ENCODE measurements around the gene FSTL1.

FSTL1 gene

DNA sequence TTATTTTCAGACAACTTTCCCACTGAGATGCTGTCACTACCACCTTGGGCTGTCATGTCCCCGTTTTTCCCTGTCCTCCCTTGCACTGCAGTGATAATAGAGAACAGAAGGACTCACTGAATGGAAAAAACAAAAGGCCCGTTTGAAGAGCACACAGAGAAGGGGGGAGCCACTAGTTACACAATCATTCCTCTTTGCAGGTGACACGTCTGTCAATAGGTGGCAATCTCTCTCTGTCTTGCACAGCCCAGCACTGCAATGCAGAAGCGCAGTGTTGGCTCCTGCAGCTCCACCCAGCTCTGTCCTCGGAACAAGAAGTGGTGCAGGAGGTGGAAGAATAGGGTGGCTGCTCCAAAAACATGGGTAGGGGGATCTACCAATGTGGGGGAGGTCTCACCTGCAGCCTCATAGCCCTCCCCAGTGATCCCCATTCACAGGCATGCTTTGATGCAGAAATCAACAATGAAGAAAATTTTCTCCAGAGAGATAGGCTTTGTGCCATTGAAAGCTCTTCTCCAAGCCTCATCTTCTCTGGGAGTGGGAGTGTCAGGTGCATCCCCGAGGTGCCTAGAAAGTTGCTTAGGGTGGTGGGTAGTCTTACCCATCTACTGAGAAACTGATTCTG is 31.8 kb downstream of the FSTL1 start:
- Histone ChIP-seq H3K27ac (ENCODE audit: low read depth, low read length) (peak overlapping the region; percentile 82), H3K36me3 (ENCODE audit: control insufficient read depth, insufficient read depth, low read length) (no peaks in the 10 kb centered on the region), H3K4me1 (ENCODE audit: control insufficient read depth, insufficient read depth, low read length) (peaks cover 57% of the 10 kb centered on the region), H3K27me3 (ENCODE audit: control insufficient read depth, insufficient read depth, low read length) (no peaks in the 10 kb centered on the region), H3K4me3 (ENCODE audit: low read length) (no peak overlapping the region), H3K9ac (ENCODE audit: low read length) (no peak overlapping the region)

DNA sequence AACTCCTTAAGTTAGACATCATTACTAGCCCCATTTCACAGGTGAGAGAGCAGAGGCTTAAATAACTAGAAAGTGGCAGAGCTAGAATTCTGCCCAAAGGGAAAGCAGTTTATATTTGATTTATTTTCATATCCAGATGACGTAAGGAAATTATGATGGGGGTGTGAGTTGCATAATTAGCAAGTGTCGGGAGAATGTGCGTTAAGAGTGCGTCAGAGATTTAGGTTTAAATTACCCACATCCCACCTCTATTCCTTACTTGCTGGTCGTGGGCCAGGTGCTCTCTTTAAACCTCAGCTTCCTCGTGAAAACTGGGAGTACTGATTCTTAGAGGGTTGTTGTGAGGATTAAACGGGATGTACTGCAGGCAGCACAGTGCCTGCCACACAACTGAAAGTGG is 32.3 kb downstream of the FSTL1 start:
- Histone ChIP-seq H3K4me3 (ENCODE audit: low read length) (no peak overlapping the region), H3K9ac (ENCODE audit: low read length) (no peak overlapping the region), H3K36me3 (ENCODE audit: control insufficient read depth, insufficient read depth, low read length) (no peaks in the 10 kb centered on the region), H3K27me3 (ENCODE audit: control insufficient read depth, insufficient read depth, low read length) (no peaks in the 10 kb centered on the region), H3K27ac (ENCODE audit: low read depth, low read length) (peak overlapping the region; percentile 82), H3K4me1 (ENCODE audit: control insufficient read depth, insufficient read depth, low read length) (peaks cover 52% of the 10 kb centered on the region)

GRCh38 chr3:120417272-120417911 is 33.4 kb downstream of the FSTL1 start:
- H3K27me3 ChIP-seq (ENCODE audit: control insufficient read depth, insufficient read depth, low read length): no peaks in the 10 kb centered on the region
- peaks cover 50% of the 10 kb centered on the region for H3K4me1 ChIP-seq (ENCODE audit: control insufficient read depth, insufficient read depth, low read length)
- H3K27ac ChIP-seq (ENCODE audit: low read depth, low read length): peak overlapping the region; percentile 67
- no peaks in the 10 kb centered on the region for H3K36me3 ChIP-seq (ENCODE audit: control insufficient read depth, insufficient read depth, low read length)
- H3K9ac ChIP-seq (ENCODE audit: low read length): peak overlapping the region; percentile 14
- H3K4me3 ChIP-seq (ENCODE audit: low read length): peak overlapping the region; percentile 40

- Histone ChIP-seq H3K36me3 (ENCODE audit: control insufficient read depth, insufficient read depth, low read length) (no peaks in the 10 kb centered on the region), H3K4me1 (ENCODE audit: control insufficient read depth, insufficient read depth, low read length) (peaks cover 46% of the 10 kb centered on the region), H3K27me3 (ENCODE audit: control insufficient read depth, insufficient read depth, low read length) (no peaks in the 10 kb centered on the region), H3K9ac (ENCODE audit: low read length) (peak overlapping the region; percentile 14), H3K27ac (ENCODE audit: low read depth, low read length) (peak overlapping the region; percentile 67), H3K4me3 (ENCODE audit: low read length) (no peak overlapping the region)
Measured at GRCh38 chr3:120416868-120417267, 33.9 kb downstream of the FSTL1 start.

DNA sequence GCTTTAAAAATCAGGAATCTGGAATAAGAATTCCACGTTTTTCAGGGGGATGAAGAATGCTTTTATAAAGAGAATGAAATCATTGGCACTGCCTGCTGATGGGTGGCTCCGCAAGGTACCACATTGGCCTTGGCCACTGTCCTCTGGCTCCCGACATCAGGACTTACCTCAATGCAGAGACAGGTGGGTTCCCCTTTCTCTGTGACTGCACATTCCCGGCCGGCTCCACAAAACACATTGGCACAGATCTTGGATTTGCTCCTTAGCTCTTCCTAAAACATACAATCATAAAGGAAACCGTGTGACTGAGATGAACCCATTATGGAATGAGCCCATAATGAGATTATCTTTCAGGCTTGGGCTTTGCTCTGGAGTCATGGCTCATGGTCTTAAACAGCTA is 35.0 kb downstream of the FSTL1 start:
- Histone ChIP-seq H3K4me1 (ENCODE audit: control insufficient read depth, insufficient read depth, low read length) (peaks cover 39% of the 10 kb centered on the region), H3K27ac (ENCODE audit: low read depth, low read length) (no peak overlapping the region), H3K27me3 (ENCODE audit: control insufficient read depth, insufficient read depth, low read length) (no peaks in the 10 kb centered on the region), H3K36me3 (ENCODE audit: control insufficient read depth, insufficient read depth, low read length) (peaks cover 10% of the 10 kb centered on the region), H3K9ac (ENCODE audit: low read length) (no peak overlapping the region), H3K4me3 (ENCODE audit: low read length) (no peak overlapping the region)

DNA sequence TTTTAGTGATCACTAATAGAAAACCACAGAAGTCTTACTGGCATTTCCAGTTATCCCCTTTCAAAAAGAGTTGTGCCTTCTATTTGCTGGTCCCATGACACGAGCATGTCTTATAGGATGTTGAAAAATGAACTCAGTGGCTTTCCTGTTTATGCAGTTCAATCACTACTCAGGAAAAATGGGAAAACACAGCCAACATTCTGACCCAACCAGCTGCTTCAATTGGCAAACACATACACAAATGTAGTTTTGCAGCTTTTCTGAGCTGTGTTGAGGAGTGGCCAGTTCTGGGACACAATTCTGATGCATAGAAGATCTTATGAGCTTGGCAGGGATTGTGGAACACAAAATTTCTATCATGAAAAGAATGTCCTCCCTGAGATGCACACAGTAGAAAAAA is 40.3 kb downstream of the FSTL1 start:
- Histone ChIP-seq H3K27me3 (ENCODE audit: control insufficient read depth, insufficient read depth, low read length) (no peaks in the 10 kb centered on the region), H3K27ac (ENCODE audit: low read depth, low read length) (no peak overlapping the region), H3K36me3 (ENCODE audit: control insufficient read depth, insufficient read depth, low read length) (peaks cover 32% of the 10 kb centered on the region), H3K4me3 (ENCODE audit: low read length) (no peak overlapping the region), H3K9ac (ENCODE audit: low read length) (no peak overlapping the region), H3K4me1 (ENCODE audit: control insufficient read depth, insufficient read depth, low read length) (peaks cover 4% of the 10 kb centered on the region)

DNA sequence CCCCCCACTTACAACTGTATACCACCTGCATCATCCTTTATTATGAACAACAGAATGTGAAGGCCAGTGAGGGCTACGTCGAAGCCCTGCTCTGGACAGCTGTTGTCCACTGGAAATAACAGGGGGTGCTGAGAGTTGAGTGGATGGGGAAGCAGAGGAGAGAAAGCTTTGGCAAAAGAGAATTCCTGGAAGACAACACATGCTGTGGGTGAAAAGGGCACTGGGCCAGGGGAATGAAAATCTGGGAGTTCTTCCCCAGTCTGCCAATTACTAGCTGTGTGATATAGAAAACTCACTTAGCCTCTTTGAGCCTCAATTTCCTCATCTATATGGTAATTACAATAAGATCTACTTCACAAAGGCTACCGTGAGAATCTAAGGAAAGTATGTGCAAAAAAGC is 40.7 kb downstream of the FSTL1 start:
- Histone ChIP-seq H3K36me3 (ENCODE audit: control insufficient read depth, insufficient read depth, low read length) (peaks cover 35% of the 10 kb centered on the region), H3K4me1 (ENCODE audit: control insufficient read depth, insufficient read depth, low read length) (peaks cover 4% of the 10 kb centered on the region), H3K27ac (ENCODE audit: low read depth, low read length) (no peak overlapping the region), H3K9ac (ENCODE audit: low read length) (no peak overlapping the region), H3K4me3 (ENCODE audit: low read length) (no peak overlapping the region), H3K27me3 (ENCODE audit: control insufficient read depth, insufficient read depth, low read length) (no peaks in the 10 kb centered on the region)

GRCh38 chr3:120407508-120408287 is 43.1 kb downstream of the FSTL1 start:
- Histone ChIP-seq H3K27ac (ENCODE audit: low read depth, low read length) (no peak overlapping the region), H3K36me3 (ENCODE audit: control insufficient read depth, insufficient read depth, low read length) (peaks cover 47% of the 10 kb centered on the region)

GRCh38 chr3:120404876-120405275 is 45.9 kb downstream of the FSTL1 start:
- no peak overlapping the region for H3K27ac ChIP-seq (ENCODE audit: low read depth, low read length)
- no peaks in the 10 kb centered on the region for H3K27me3 ChIP-seq (ENCODE audit: control insufficient read depth, insufficient read depth, low read length)
- H3K4me1 ChIP-seq (ENCODE audit: control insufficient read depth, insufficient read depth, low read length): no peaks in the 10 kb centered on the region
- H3K36me3 ChIP-seq (ENCODE audit: control insufficient read depth, insufficient read depth, low read length): peaks cover 48% of the 10 kb centered on the region
- no peak overlapping the region for H3K4me3 ChIP-seq (ENCODE audit: low read length)
- H3K9ac ChIP-seq (ENCODE audit: low read length): no peak overlapping the region

More at GRCh38 chr3:120407508-120408287, 43.1 kb downstream of the FSTL1 start:
- no peak overlapping the region for H3K4me3 ChIP-seq (ENCODE audit: low read length)
- no peaks in the 10 kb centered on the region for H3K4me1 ChIP-seq (ENCODE audit: control insufficient read depth, insufficient read depth, low read length)
- no peak overlapping the region for H3K9ac ChIP-seq (ENCODE audit: low read length)
- no peaks in the 10 kb centered on the region for H3K27me3 ChIP-seq (ENCODE audit: control insufficient read depth, insufficient read depth, low read length)

GRCh38 chr3:120402257-120402656 is 48.5 kb downstream of the FSTL1 start:
- Histone ChIP-seq H3K4me1 (ENCODE audit: control insufficient read depth, insufficient read depth, low read length) (no peaks in the 10 kb centered on the region), H3K9ac (ENCODE audit: low read length) (no peak overlapping the region), H3K4me3 (ENCODE audit: low read length) (no peak overlapping the region), H3K27ac (ENCODE audit: low read depth, low read length) (no peak overlapping the region), H3K27me3 (ENCODE audit: control insufficient read depth, insufficient read depth, low read length) (no peaks in the 10 kb centered on the region), H3K36me3 (ENCODE audit: control insufficient read depth, insufficient read depth, low read length) (peaks cover 49% of the 10 kb centered on the region)

GRCh38 chr3:120399372-120399771 is 51.4 kb downstream of the FSTL1 start:
- Histone ChIP-seq H3K27ac (ENCODE audit: low read depth, low read length) (no peak overlapping the region), H3K4me3 (ENCODE audit: low read length) (no peak overlapping the region), H3K4me1 (ENCODE audit: control insufficient read depth, insufficient read depth, low read length) (peaks cover 7% of the 10 kb centered on the region), H3K27me3 (ENCODE audit: control insufficient read depth, insufficient read depth, low read length) (no peaks in the 10 kb centered on the region), H3K9ac (ENCODE audit: low read length) (no peak overlapping the region), H3K36me3 (ENCODE audit: control insufficient read depth, insufficient read depth, low read length) (peaks cover 45% of the 10 kb centered on the region)

- H3K4me3 ChIP-seq (ENCODE audit: low read length): no peak overlapping the region
- peaks cover 11% of the 10 kb centered on the region for H3K4me1 ChIP-seq (ENCODE audit: control insufficient read depth, insufficient read depth, low read length)
- H3K9ac ChIP-seq (ENCODE audit: low read length): no peak overlapping the region
- H3K27me3 ChIP-seq (ENCODE audit: control insufficient read depth, insufficient read depth, low read length): no peaks in the 10 kb centered on the region
- no peak overlapping the region for H3K27ac ChIP-seq (ENCODE audit: low read depth, low read length)
- H3K36me3 ChIP-seq (ENCODE audit: control insufficient read depth, insufficient read depth, low read length): peaks cover 33% of the 10 kb centered on the region
Measured at GRCh38 chr3:120396469-120396868, 54.3 kb downstream of the FSTL1 start.
